IPS DF 6.9 (cell line): ENCODE results near the gene NOL6.

Source experiments
- DNase-seq: peaks from one replicate; pipeline ENCODE4 v3.0.0-alpha.2; 2013; ENCODE audit warnings: low read depth, low spot score
- H3K27ac ChIP-seq: one replicate; pipeline ENCODE4 v1.5.1; 2013; ENCODE audit warnings: low read length, control low read depth
- H3K27me3 ChIP-seq: 2 replicates; pipeline ENCODE4 v1.6.1; 2013; ENCODE audit warnings: mild to moderate bottlenecking, low read length; ENCODE audit not compliant: control insufficient read depth, insufficient read depth
- H3K36me3 ChIP-seq: 2 replicates; pipeline ENCODE4 v1.6.1; 2013; ENCODE audit warnings: low read length; ENCODE audit not compliant: control insufficient read depth, insufficient read depth
- H3K4me1 ChIP-seq: 2 replicates; pipeline ENCODE4 v1.6.1; 2013; ENCODE audit warnings: low read length; ENCODE audit not compliant: control insufficient read depth, insufficient read depth
- H3K4me3 ChIP-seq: 2 replicates; pipeline ENCODE4 v1.5.1; 2013; ENCODE audit warnings: mild to moderate bottlenecking, low read length
- H3K9me3 ChIP-seq: 2 replicates; pipeline ENCODE4 v1.6.1; 2013; ENCODE audit warnings: low read length, inconsistent platforms; ENCODE audit not compliant: control insufficient read depth, insufficient read depth
- whole genome bisulfite sequencing: extraction: QIAGEN DNeasy Blood & Tissue Kit; methylation state at CpG from one replicate; pipeline ENCODE4 v1.1.7; 2013; ENCODE audit warnings: mixed read lengths, missing lambda C conversion rate; ENCODE audit not compliant: insufficient read length, insufficient coverage; 5-methylcytosine and 5-hydroxymethylcytosine counted together

Gene NOL6

GRCh38 chr9:33415501-33416038 is 58.2 kb downstream of the NOL6 start:
- H3K4me3 ChIP-seq: no peak overlapping the region
- no peaks in the 10 kb centered on the region for H3K27me3 ChIP-seq
- no peak overlapping the region for H3K27ac ChIP-seq
- no CpG with 5 or more reads among the region's 9 CpGs for WGBS
- peak; percentile 76 for DNase-seq
- no peaks in the 10 kb centered on the region for H3K9me3 ChIP-seq
- H3K36me3 ChIP-seq: no peaks in the 10 kb centered on the region
- no peaks in the 10 kb centered on the region for H3K4me1 ChIP-seq

DNA sequence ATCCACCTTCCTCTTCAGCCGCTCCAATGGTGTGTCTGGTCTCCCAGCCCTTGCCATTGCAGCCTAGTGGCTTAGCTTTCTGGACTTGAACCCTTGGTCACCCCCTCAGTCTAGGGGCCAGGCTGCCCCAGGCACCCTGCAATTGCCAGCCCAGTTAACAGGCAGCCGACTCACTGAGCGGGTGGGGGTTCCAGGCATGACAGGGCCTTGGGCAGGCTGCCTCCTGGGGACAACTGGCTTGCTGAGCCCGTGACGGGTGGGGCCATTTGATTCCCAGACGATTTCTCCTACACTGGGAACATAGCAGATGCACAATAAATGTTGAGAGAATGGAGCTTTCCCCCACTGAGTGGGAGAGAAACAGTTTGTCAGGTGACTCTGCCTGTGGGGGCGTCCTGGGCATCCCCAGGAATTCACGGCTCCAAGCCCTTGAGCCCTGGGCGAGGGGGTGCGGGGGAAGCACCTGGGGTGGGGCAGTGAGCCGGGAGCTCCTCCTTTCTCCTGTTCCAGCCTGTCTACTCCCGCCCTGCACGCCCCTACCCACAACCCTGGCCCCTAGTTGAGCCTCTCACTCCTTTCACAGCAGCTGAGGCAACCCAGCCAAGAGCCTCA is 58.7 kb downstream of the NOL6 start:
- Histone ChIP-seq H3K27me3 (no peaks in the 10 kb centered on the region), H3K9me3 (no peaks in the 10 kb centered on the region), H3K36me3 (no peaks in the 10 kb centered on the region), H3K4me1 (no peaks in the 10 kb centered on the region), H3K27ac (no peak overlapping the region), H3K4me3 (no peak overlapping the region)
- no CpG with 5 or more reads among the region's 13 CpGs for WGBS
- DNase-seq: no peak

- Histone ChIP-seq H3K27me3 (no peaks in the 10 kb centered on the region), H3K9me3 (no peaks in the 10 kb centered on the region), H3K4me1 (no peaks in the 10 kb centered on the region), H3K36me3 (no peaks in the 10 kb centered on the region), H3K27ac (no peak overlapping the region), H3K4me3 (no peak overlapping the region)
- whole genome bisulfite sequencing: no CpG with 5 or more reads among the region's 3 CpGs
- no peak for DNase-seq
These were observed 59.5 kb downstream of the NOL6 start for GRCh38 chr9:33414268-33414667.
